Stomach (tissue), 9 donors: Measurements from ENCODE around the gene CD44. TPM values are rescaled to one million over a fixed set of nuclear protein-coding genes. Genes with fewer than 3 reads are reported as not detected.

ENCODE experiments used
- DNase-seq, 2 donors: peaks; one replicate each; pipeline versions ENCODE4 v3.0.0 to v3.0.0-alpha.2; 2013 to 2019
- H3K27ac ChIP-seq, 5 donors: fragments of 200-600 bp in 4 of 5; sonication (generic) in 4 of 5; one replicate each; pipeline ENCODE4 v1.5.1; 2013 to 2019; ENCODE audit warnings: mild to moderate bottlenecking in 1 of 5, moderate library complexity in 1 of 5
- H3K27me3 ChIP-seq, 3 donors: fragments of 200-600 bp; sonication (generic); one replicate each; pipeline ENCODE4 v1.5.1; 2017 to 2019; ENCODE audit warnings: mixed run types in 1 of 3
- H3K36me3 ChIP-seq, 4 donors: fragments of 200-600 bp; sonication (generic); 1 replicate in 3 of 4; 2 replicates in 1 of 4; pipeline ENCODE4 v1.5.1; 2016 to 2019
- H3K4me1 ChIP-seq, 4 donors: fragments of 200-600 bp; sonication (generic); one replicate each; pipeline ENCODE4 v1.5.1; 2016 to 2019
- H3K4me3 ChIP-seq, 4 donors: fragments of 200-600 bp; sonication (generic) in 3 of 4; one replicate each; pipeline ENCODE4 v1.5.1; 2016 to 2019; ENCODE audit warnings: mild to moderate bottlenecking in 1 of 4
- H3K9me3 ChIP-seq, 4 donors: fragments of 200-600 bp; sonication (generic); one replicate each; pipeline ENCODE4 v1.5.1; 2016 to 2019
- EP300 ChIP-seq: sonication (generic); formaldehyde crosslinking; IDR thresholded peaks from one replicate; pipeline ENCODE4 v1.6.1; 2017; ENCODE audit warnings: antibody characterized with exemption
- POLR2A ChIP-seq, 4 donors: fragments of 450-650 bp; IDR thresholded peaks; one replicate each; pipeline ENCODE4 v1.6.1; 2016; ENCODE audit warnings: antibody characterized with exemption in 4 of 4, control low read depth in 2 of 4, mild to moderate bottlenecking in 1 of 4, moderate library complexity in 1 of 4
- POLR2AphosphoS5 ChIP-seq, 3 donors: sonication (generic); formaldehyde crosslinking; IDR thresholded peaks; one replicate each; pipeline ENCODE4 v1.6.1; 2016; ENCODE audit warnings: antibody characterized with exemption in 3 of 3
- WGBS, 5 donors: extraction: QIAGEN DNeasy Blood & Tissue Kit in 3 of 5; methylation state at CpG; one replicate each; pipeline versions ENCODE4 v1.1.5 to v1.1.7; 2013 to 2018; 5-methylcytosine and 5-hydroxymethylcytosine counted together
- intact Hi-C: fragments of 100-400 bp; cut with DNase I; formaldehyde crosslinking; loops from one replicate; pipeline ENCODE4 v1.15.1; 2023; ENCODE audit warnings: low total_unique reads
- polyA plus RNA-seq, 3 donors: library from polyadenylated mRNA; stranded (reverse); fragments of 200-250 nt; gene quantifications; one replicate each; pipeline ENCODE4 v1.2.3, GENCODE V29; 2013
- total RNA-seq, 5 donors: library from RNA; depleted of rRNA; stranded (reverse); fragments of >200 nt; gene quantifications; one replicate each; pipeline versions ENCODE4 v1.1.0 to v1.2.3, GENCODE V29; 2014 to 2016
- TF ChIP-seq, protein P1 (sequence below), 7 experiments: fragments of 450-650 bp in 4 of 7; fragments of 200-600 bp in 3 of 7; sonication (generic) in 3 of 7; IDR thresholded peaks; one replicate each; pipeline ENCODE4 v1.5.1; 2016 to 2019; ENCODE audit warnings: antibody characterized with exemption in 7 of 7, control low read depth in 2 of 7, mild to moderate bottlenecking in 1 of 7
- donor health status: healthy with polysubstance abuse.
- donor health status: Bipolar disorder and iron deficiency.
- donor health status: healthy.

CD44 gene
- total and polyA plus RNA-seq, 8 donors: 47.5 to 229 (median 102) TPM

DNA sequence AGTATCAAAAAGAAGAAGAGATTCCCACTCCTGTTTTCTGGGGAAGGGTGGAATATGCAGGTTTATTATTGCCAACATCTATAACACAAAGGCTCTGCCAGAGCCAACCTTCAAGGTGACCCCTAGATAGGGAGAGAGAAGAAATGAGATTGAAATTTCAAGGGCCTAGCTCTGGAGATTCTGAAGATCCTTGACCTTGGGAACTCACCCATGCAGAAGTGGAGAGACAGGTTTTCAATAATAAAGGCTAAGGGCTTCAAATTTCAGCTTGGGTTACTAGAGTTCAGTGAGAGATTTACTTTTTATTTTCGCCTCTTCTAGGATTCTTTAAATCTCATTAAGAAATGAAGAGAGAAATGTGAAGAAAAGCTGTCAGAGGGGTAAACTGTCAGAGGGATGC is 98.4 kb downstream of the CD44 start:
- DNase-seq: peak in 1 of 2 donors; percentile 50
- no peak for TF ChIP-seq EP300
- TF ChIP-seq, protein P1, sequence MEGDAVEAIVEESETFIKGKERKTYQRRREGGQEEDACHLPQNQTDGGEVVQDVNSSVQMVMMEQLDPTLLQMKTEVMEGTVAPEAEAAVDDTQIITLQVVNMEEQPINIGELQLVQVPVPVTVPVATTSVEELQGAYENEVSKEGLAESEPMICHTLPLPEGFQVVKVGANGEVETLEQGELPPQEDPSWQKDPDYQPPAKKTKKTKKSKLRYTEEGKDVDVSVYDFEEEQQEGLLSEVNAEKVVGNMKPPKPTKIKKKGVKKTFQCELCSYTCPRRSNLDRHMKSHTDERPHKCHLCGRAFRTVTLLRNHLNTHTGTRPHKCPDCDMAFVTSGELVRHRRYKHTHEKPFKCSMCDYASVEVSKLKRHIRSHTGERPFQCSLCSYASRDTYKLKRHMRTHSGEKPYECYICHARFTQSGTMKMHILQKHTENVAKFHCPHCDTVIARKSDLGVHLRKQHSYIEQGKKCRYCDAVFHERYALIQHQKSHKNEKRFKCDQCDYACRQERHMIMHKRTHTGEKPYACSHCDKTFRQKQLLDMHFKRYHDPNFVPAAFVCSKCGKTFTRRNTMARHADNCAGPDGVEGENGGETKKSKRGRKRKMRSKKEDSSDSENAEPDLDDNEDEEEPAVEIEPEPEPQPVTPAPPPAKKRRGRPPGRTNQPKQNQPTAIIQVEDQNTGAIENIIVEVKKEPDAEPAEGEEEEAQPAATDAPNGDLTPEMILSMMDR (IDR thresholded peaks at IDR 0.05): no peak
- no peak for TF ChIP-seq POLR2A (IDR thresholded peaks at IDR 0.05)
- intact Hi-C loops: no loop called here
- H3K4me3 ChIP-seq: no peak overlapping the region
- WGBS, 5 donors: 47 to 83% (median 64%) methylated on average over 1 of the region's 1 CpG
- peaks cover 6 to 45% (median 16%) of the 10 kb centered on the region in 4 donors for H3K4me1 ChIP-seq
- peaks cover 0 to 1% (median 0%) of the 10 kb centered on the region in 4 donors for H3K36me3 ChIP-seq
- H3K27me3 ChIP-seq: no peaks in the 10 kb centered on the region
- H3K27ac ChIP-seq: peak overlapping the region in 2 of 5 donors; percentile 28 to 33
- H3K9me3 ChIP-seq: no peaks in the 10 kb centered on the region

DNA sequence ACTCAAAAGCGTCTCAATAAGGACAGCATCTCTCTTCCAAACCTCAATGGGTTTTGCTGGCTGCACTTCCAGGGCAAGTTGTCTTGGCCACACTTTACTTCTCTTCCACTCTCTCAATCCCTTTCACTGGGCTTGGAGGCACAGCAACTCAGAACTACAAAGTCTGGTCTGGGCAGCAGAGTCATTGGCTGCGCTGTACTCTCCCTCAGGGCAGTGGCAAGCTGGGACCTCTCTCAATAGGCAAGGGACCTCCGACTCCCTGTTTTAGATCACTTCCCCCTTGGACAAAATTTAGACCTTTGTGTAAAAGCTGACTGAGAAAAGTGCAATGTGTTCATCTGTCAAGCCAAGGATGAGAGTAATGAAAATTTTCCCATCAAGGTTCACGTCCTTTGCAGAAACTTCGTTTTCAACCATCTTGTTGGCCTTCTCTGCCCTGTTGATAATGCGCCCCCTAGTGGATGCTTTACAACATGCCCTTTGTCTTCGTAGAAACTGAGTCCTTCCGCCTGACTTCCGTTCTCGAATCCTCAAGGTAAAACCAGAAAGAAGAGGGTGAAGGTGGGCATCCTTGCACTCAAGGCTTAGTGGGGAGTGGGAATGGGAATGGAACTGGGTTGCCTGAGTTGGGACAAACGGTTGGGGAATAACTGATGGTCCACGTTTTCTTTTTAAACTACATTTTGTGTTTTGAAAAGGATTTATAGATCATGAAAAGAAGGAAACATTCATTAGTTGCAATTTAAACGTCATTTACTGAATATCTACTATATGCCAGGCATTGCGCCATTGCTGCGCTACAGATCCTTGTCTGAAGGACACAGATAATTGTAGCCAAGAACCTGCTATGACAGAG is 99.1 kb downstream of the CD44 start:
- Histone ChIP-seq H3K4me1 (peaks cover 6 to 39% (median 15%) of the 10 kb centered on the region in 4 donors), H3K9me3 (no peaks in the 10 kb centered on the region), H3K27me3 (no peaks in the 10 kb centered on the region), H3K36me3 (no peaks in the 10 kb centered on the region), H3K27ac (peak overlapping the region in 4 of 5 donors; percentile 3 to 33 (median 28)), H3K4me3 (no peak overlapping the region)
- intact Hi-C loops: no loop called here
- DNase-seq: peak; percentile 32 to 66
- TF ChIP-seq POLR2AphosphoS5 (IDR thresholded peaks at IDR 0.05): no peak
- TF ChIP-seq, protein P1 (IDR thresholded peaks at IDR 0.05): peak in 4 of 7 experiments; percentile 54 to 74 (median 62)
- 66 to 71% (median 70%) methylated on average over 15 of the region's 15 CpGs for WGBS, 5 donors

DNA sequence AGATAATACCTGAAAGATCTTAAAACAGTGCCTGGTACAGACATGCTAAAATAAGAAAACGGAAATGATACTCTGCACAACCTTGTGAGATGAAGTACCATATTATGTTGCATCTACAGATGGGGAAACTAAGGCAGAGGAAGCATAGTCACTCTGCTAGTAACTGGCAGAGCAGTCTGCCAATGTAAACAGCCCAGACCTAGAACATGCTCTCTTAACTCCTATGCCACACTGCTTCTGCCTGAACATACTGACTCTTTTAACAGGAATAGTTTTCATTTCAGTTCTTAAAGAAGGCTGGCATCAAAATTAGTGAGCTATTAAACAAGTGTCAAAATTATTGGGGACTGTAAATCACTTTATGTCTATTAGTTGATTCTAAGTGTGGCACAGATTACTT is 99.9 kb downstream of the CD44 start:
- Histone ChIP-seq H3K36me3 (no peaks in the 10 kb centered on the region), H3K27ac (no peak overlapping the region), H3K4me1 (peaks cover 6 to 38% (median 14%) of the 10 kb centered on the region in 4 donors), H3K9me3 (no peaks in the 10 kb centered on the region), H3K4me3 (no peak overlapping the region), H3K27me3 (no peaks in the 10 kb centered on the region)
- intact Hi-C loops: no loop called here
- no peak for TF ChIP-seq EP300
- TF ChIP-seq POLR2A (IDR thresholded peaks at IDR 0.05): no peak
- TF ChIP-seq, protein P1 (IDR thresholded peaks at IDR 0.05): no peak
- no peak for TF ChIP-seq POLR2AphosphoS5 (IDR thresholded peaks at IDR 0.05)
- no peak for DNase-seq
- WGBS, 5 donors: 22 to 61% (median 30%) methylated on average over 1 of the region's 1 CpG

DNA sequence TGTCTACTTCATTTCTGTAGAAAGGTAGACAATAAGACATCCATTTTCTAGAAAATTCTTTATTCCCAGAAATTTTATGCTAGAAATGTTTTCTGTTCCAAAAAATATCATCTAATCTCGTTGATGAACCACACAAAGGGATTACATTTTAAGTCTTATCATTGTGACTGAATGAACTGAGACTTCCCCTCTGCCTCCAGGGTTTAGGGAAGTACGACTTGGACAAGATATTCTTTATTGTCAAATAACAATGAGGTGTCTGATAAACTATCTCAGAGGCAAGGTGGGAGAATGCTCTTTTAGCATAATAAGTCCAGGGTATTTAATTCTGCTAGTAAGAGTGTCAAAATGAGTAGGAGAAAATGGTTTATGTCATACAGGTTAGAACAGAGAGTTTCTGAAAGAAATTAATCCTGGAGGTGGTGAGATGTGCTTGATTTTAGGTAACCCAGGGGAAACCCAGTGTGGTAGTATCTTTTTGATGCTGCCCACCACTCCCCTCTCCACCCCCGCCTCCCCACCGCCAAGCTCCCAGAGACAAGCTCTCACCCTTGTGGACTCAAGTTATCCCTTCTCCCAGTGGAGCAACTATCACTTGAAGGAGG is 100.6 kb downstream of the CD44 start:
- 66 to 70% (median 68%) methylated on average over 4 of the region's 4 CpGs for WGBS, 5 donors
- intact Hi-C loops: no loop called here
- DNase-seq: no peak

More for the DNA sequence above, 100.6 kb downstream of the CD44 start:
- no peak for TF ChIP-seq POLR2A (IDR thresholded peaks at IDR 0.05)
- no peak for TF ChIP-seq EP300
- no peak for TF ChIP-seq POLR2AphosphoS5 (IDR thresholded peaks at IDR 0.05)
- TF ChIP-seq, protein P1 (IDR thresholded peaks at IDR 0.05): no peak
- Histone ChIP-seq H3K4me3 (no peak overlapping the region), H3K9me3 (no peaks in the 10 kb centered on the region), H3K4me1 (peaks cover 6 to 38% (median 14%) of the 10 kb centered on the region in 4 donors), H3K27me3 (no peaks in the 10 kb centered on the region), H3K27ac (no peak overlapping the region), H3K36me3 (no peaks in the 10 kb centered on the region)
